Activated CD4-positive, alpha-beta T cell treated with anti-CD3 and anti-CD28 coated beads, Interleukin-2, amount 10 ng/mL, durations not matched to agents 24 days and 14 days (primary cell): Measurements from ENCODE around the gene MAP3K6. TPM values are rescaled to one million over a fixed set of nuclear protein-coding genes. Genes with fewer than 3 reads are reported as not detected.
"Not testable (repeated sequence)": the region's sequence is repeated elsewhere in the genome, so short reads cannot be mapped to it uniquely, and the experiment has no call there.

ENCODE experiments used
- DNase-seq: peaks from one replicate; pipeline ENCODE4 v3.0.0; 2022
- H3K27ac Mint-ChIP-seq: one replicate; pipeline ENCODE4 v1.8.0; 2022; ENCODE audit warnings: mild to moderate bottlenecking, mixed read lengths
- H3K27me3 Mint-ChIP-seq: one replicate; pipeline ENCODE4 v1.8.0; 2022; ENCODE audit warnings: mixed read lengths
- H3K36me3 Mint-ChIP-seq: one replicate; pipeline ENCODE4 v1.8.0; 2022; ENCODE audit warnings: low read depth, mild to moderate bottlenecking, mixed read lengths
- H3K4me1 Mint-ChIP-seq: one replicate; pipeline ENCODE4 v1.8.0; 2021; ENCODE audit warnings: mixed read lengths
- H3K4me3 Mint-ChIP-seq: one replicate; pipeline ENCODE4 v1.8.0; 2022; ENCODE audit warnings: mild to moderate bottlenecking, moderate library complexity, mixed read lengths
- H3K9me3 Mint-ChIP-seq: one replicate; pipeline ENCODE4 v1.8.0; 2021; ENCODE audit warnings: mixed read lengths
- intact Hi-C: fragments of 100-400 bp; cut with micrococcal nuclease; formaldehyde crosslinking; loops from one replicate; pipeline ENCODE4 v1.15.1; 2023
- total RNA-seq: library from RNA; stranded (reverse); gene quantifications from 2 replicates; pipeline ENCODE4 v1.2.3, GENCODE V29; 2022

MAP3K6 gene
- total RNA-seq: 13.2 and 14.7 TPM in 2 replicates

GRCh38 chr1:27366411-27367159 lies at the start of gene MAP3K6:
Gene MAP3K6 (minus strand): TSS chr1:27366961. CDS start chr1:27366597, 364 bp downstream.
- peak; percentile 88 for DNase-seq
- H3K4me3 Mint-ChIP-seq: peak within 1 kb of the TSS; percentile 92
- intact Hi-C loops: loop anchor here (1.0 to 5.0 kb wide), 3 partner anchors 26 to 361 kb away; partner anchors contain the start of genes FAM76A, GPR3 and TMEM222
- peaks cover 36% of the 10 kb centered on the region for H3K4me1 Mint-ChIP-seq
- no peaks in the 10 kb centered on the region for H3K36me3 Mint-ChIP-seq
- no peaks in the 10 kb centered on the region for H3K27me3 Mint-ChIP-seq
- H3K27ac Mint-ChIP-seq: peak within 1 kb of the TSS; percentile 90
- H3K9me3 Mint-ChIP-seq: no peaks in the 10 kb centered on the region

GRCh38 chr1:27414091-27414490 lies 47.3 kb upstream of the MAP3K6 start:
- H3K27ac Mint-ChIP-seq: no peak overlapping the region
- no peaks in the 10 kb centered on the region for H3K27me3 Mint-ChIP-seq
- no peak overlapping the region for H3K4me3 Mint-ChIP-seq
- intact Hi-C loops: no loop called here
- H3K4me1 Mint-ChIP-seq: peaks cover 17% of the 10 kb centered on the region
- DNase-seq: no peak
- no peaks in the 10 kb centered on the region for H3K9me3 Mint-ChIP-seq
- H3K36me3 Mint-ChIP-seq: peaks cover 71% of the 10 kb centered on the region

- Mint-ChIP-seq H3K4me3 (no peak overlapping the region), H3K27ac (no peak overlapping the region), H3K4me1 (peaks cover 8% of the 10 kb centered on the region), H3K36me3 (peaks cover 73% of the 10 kb centered on the region), H3K27me3 (no peaks in the 10 kb centered on the region), H3K9me3 (no peaks in the 10 kb centered on the region)
- no peak for DNase-seq
- intact Hi-C loops: no loop called here
Observed at GRCh38 chr1:27413004-27413403, 46.2 kb upstream of the MAP3K6 start.

- no peak for DNase-seq
- Mint-ChIP-seq H3K9me3 (no peaks in the 10 kb centered on the region), H3K27me3 (no peaks in the 10 kb centered on the region), H3K4me3 (no peak overlapping the region), H3K4me1 (peaks cover 6% of the 10 kb centered on the region), H3K27ac (no peak overlapping the region), H3K36me3 (peaks cover 75% of the 10 kb centered on the region)
- intact Hi-C loops: no loop called here
Observed at GRCh38 chr1:27412502-27412901, 45.7 kb upstream of the MAP3K6 start.

- peaks cover 2% of the 10 kb centered on the region for H3K4me1 Mint-ChIP-seq
- peaks cover 66% of the 10 kb centered on the region for H3K36me3 Mint-ChIP-seq
- intact Hi-C loops: no loop called here
- no peaks in the 10 kb centered on the region for H3K27me3 Mint-ChIP-seq
- no peaks in the 10 kb centered on the region for H3K9me3 Mint-ChIP-seq
- no peak overlapping the region for H3K27ac Mint-ChIP-seq
- DNase-seq: no peak
- no peak overlapping the region for H3K4me3 Mint-ChIP-seq
Observed at GRCh38 chr1:27410709-27411108, 43.9 kb upstream of the MAP3K6 start.

GRCh38 chr1:27409669-27410068 lies 42.9 kb upstream of the MAP3K6 start:
- peaks cover 56% of the 10 kb centered on the region for H3K36me3 Mint-ChIP-seq
- DNase-seq: no peak
- peaks cover 2% of the 10 kb centered on the region for H3K4me1 Mint-ChIP-seq
- no peaks in the 10 kb centered on the region for H3K9me3 Mint-ChIP-seq
- no peak overlapping the region for H3K4me3 Mint-ChIP-seq
- no peak overlapping the region for H3K27ac Mint-ChIP-seq
- H3K27me3 Mint-ChIP-seq: no peaks in the 10 kb centered on the region
- intact Hi-C loops: no loop called here

- Mint-ChIP-seq H3K36me3 (peaks cover 44% of the 10 kb centered on the region), H3K27ac (no peak overlapping the region), H3K9me3 (no peaks in the 10 kb centered on the region), H3K27me3 (no peaks in the 10 kb centered on the region), H3K4me3 (no peak overlapping the region), H3K4me1 (peaks cover 6% of the 10 kb centered on the region)
- no peak for DNase-seq
- intact Hi-C loops: no loop called here
Observed at GRCh38 chr1:27408151-27408550, 41.4 kb upstream of the MAP3K6 start.

- intact Hi-C loops, H3K27me3 Mint-ChIP-seq, H3K27ac Mint-ChIP-seq, H3K9me3 Mint-ChIP-seq, H3K4me1 Mint-ChIP-seq, H3K4me3 Mint-ChIP-seq, DNase-seq: not testable (repeated sequence)
- H3K36me3 Mint-ChIP-seq: peaks cover 36% of the 10 kb centered on the region
Observed at GRCh38 chr1:27406791-27407190, 40.0 kb upstream of the MAP3K6 start.

GRCh38 chr1:27406362-27406680 lies 39.6 kb upstream of the MAP3K6 start:
- intact Hi-C loops: no loop called here
- Mint-ChIP-seq H3K27ac (peak overlapping the region; percentile 25), H3K4me1 (peaks cover 6% of the 10 kb centered on the region), H3K36me3 (peaks cover 34% of the 10 kb centered on the region), H3K4me3 (no peak overlapping the region), H3K27me3 (no peaks in the 10 kb centered on the region), H3K9me3 (no peaks in the 10 kb centered on the region)
- DNase-seq: no peak

- peak overlapping the region; percentile 25 for H3K27ac Mint-ChIP-seq
- intact Hi-C loops, H3K4me1 Mint-ChIP-seq, DNase-seq, H3K9me3 Mint-ChIP-seq, H3K4me3 Mint-ChIP-seq, H3K27me3 Mint-ChIP-seq: not testable (repeated sequence)
- peaks cover 29% of the 10 kb centered on the region for H3K36me3 Mint-ChIP-seq
Observed at GRCh38 chr1:27405598-27406361, 39.0 kb upstream of the MAP3K6 start.

- no peak overlapping the region for H3K27ac Mint-ChIP-seq
- DNase-seq: no peak
- peaks cover 23% of the 10 kb centered on the region for H3K36me3 Mint-ChIP-seq
- H3K4me3 Mint-ChIP-seq: no peak overlapping the region
- no peaks in the 10 kb centered on the region for H3K27me3 Mint-ChIP-seq
- no peaks in the 10 kb centered on the region for H3K9me3 Mint-ChIP-seq
- intact Hi-C loops: no loop called here
- H3K4me1 Mint-ChIP-seq: peaks cover 6% of the 10 kb centered on the region
Observed at GRCh38 chr1:27405074-27405473, 38.3 kb upstream of the MAP3K6 start.

- peaks cover 6% of the 10 kb centered on the region for H3K4me1 Mint-ChIP-seq
- no peaks in the 10 kb centered on the region for H3K27me3 Mint-ChIP-seq
- no peak overlapping the region for H3K4me3 Mint-ChIP-seq
- intact Hi-C loops: no loop called here
- peak overlapping the region; percentile 43 for H3K27ac Mint-ChIP-seq
- no peaks in the 10 kb centered on the region for H3K9me3 Mint-ChIP-seq
- DNase-seq: no peak
- peaks cover 18% of the 10 kb centered on the region for H3K36me3 Mint-ChIP-seq
Observed at GRCh38 chr1:27403931-27404330, 37.2 kb upstream of the MAP3K6 start.

- peaks cover 6% of the 10 kb centered on the region for H3K4me1 Mint-ChIP-seq
- H3K27ac Mint-ChIP-seq: no peak overlapping the region
- no peak for DNase-seq
- H3K4me3 Mint-ChIP-seq: no peak overlapping the region
- intact Hi-C loops: no loop called here
- H3K27me3 Mint-ChIP-seq: no peaks in the 10 kb centered on the region
- no peaks in the 10 kb centered on the region for H3K9me3 Mint-ChIP-seq
- peaks cover 13% of the 10 kb centered on the region for H3K36me3 Mint-ChIP-seq
Observed at GRCh38 chr1:27403065-27403726, 36.4 kb upstream of the MAP3K6 start.

- intact Hi-C loops: no loop called here
- peaks cover 5% of the 10 kb centered on the region for H3K4me1 Mint-ChIP-seq
- H3K36me3 Mint-ChIP-seq: peaks cover 7% of the 10 kb centered on the region
- no peak overlapping the region for H3K4me3 Mint-ChIP-seq
- H3K27me3 Mint-ChIP-seq: no peaks in the 10 kb centered on the region
- H3K27ac Mint-ChIP-seq: no peak overlapping the region
- H3K9me3 Mint-ChIP-seq: no peaks in the 10 kb centered on the region
- DNase-seq: no peak
Observed at GRCh38 chr1:27402349-27402754, 35.6 kb upstream of the MAP3K6 start.
